GM18520 (cell line): ENCODE results near the gene LINGO4.

ENCODE experiments used
- ATAC-seq: cut with Tn5 transposase; IDR thresholded peaks from one replicate; pipeline ENCODE4 v1.9.1; 2021; ENCODE audit not compliant: unreplicated experiment

The LINGO4 gene, protein sequence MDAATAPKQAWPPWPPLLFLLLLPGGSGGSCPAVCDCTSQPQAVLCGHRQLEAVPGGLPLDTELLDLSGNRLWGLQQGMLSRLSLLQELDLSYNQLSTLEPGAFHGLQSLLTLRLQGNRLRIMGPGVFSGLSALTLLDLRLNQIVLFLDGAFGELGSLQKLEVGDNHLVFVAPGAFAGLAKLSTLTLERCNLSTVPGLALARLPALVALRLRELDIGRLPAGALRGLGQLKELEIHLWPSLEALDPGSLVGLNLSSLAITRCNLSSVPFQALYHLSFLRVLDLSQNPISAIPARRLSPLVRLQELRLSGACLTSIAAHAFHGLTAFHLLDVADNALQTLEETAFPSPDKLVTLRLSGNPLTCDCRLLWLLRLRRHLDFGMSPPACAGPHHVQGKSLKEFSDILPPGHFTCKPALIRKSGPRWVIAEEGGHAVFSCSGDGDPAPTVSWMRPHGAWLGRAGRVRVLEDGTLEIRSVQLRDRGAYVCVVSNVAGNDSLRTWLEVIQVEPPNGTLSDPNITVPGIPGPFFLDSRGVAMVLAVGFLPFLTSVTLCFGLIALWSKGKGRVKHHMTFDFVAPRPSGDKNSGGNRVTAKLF

DNA sequence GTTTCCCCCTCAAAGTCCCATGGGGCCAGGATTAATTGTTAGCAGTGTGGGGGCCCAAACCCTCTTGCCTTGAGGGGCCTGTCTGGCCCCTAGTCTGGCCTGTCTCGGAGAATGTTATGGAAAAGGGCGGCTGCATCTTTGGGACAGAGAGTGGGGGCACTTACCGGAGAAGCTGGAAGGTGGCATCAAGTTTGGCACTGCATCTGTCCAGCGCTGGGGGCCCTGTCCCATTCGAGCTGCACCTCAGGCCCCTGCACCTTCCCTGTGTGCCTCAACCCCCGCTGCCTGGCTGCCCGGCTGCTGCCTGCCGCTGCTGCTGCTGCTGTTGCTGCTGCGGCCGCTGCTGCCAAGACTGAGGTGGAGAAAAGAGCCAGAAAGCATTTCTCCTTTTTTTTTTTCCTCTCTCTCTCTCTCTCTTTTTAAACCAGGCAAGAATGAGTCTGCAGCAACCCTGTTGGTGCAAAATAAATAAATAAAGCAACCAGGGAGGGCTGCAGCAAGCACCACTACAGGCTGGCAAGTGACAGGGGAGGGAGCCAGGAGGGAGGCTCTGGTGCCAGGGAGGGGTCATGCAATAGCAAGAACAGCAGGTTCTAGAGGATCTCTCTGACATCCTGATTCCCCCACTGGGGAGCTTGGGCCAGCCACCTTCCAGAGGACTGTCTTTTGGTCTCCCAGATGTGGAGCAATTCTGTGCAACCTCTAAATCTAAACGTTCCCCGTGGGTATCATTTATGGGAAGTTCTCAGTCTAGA lies at the start of gene LINGO4:
Gene LINGO4 (minus strand): TSS at position 354 of the 755 bp plus-strand sequence. CDS start 2,715 bp downstream, outside the sequence.
- ATAC-seq = no peak

DNA sequence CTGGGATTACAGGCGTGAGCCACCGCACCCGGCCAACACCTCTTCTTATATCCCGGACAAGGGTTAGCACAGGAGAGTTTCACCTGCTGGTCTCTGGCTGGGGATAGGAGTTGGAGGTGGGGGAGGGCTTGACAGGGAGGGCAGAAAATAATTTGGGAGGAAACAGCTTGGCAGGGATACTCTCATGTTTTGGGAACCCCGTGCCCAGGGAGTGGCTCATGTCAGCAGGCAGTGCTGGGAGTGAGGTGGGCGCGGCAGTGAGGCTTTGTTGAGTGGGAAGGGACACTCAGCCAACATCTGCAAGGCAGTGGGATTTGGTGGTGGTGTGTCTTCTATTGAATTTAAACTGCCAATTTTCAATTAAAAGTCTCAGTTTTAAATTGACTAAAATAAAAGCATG lies 49.4 kb upstream of the LINGO4 start:
- no peak for ATAC-seq

DNA sequence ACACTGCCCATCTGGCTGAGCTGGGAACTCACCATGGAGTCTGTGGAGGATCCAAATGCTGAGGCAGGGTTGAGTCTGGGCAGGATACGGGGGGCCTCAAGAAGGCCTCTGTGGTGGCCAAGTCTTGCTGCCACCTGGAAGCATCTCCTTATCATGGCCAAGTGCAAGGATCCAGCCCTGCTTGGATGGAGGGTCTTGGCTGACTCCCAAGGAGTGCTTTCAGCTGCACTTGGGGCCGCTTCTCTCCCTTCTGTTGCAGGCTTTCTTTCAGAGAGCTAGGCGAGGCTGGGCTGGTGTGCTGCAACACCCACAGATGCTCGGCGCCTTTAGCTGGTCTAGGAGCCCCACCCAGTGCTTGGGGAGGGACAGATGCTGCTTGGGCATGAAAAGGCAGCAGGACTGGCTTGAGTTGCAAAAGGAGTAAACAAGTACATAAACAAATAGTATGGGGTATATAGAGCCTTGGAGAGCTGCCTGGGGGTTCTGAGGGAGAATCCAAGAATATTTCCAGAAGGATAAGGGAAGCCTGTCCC lies 48.3 kb upstream of the LINGO4 start, which contains the start of gene THEM5:
Gene THEM5 (minus strand): TSS at position 302 of the 533 bp plus-strand sequence. CDS start 147 bp downstream, at position 155.
- no peak for ATAC-seq

DNA sequence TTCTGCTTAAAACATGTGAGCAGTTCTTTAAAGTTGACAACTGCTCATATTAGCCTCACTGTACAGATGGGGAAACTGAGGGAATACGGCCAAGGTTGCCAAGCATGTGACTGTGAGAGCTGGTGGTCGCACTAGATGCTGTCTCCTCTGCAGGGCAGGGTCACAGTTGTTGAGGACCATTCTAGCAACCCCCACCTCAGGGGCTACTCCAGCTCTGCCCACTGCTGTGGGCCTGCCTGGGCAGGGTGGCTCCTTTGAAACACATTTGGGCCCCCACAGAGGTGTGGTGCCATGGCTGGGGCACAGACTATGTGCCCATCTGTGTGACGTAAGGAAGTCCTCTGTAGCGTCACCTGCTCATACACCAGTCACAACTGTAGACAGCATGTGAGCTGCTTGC lies 47.5 kb upstream of the LINGO4 start:
- no peak for ATAC-seq

DNA sequence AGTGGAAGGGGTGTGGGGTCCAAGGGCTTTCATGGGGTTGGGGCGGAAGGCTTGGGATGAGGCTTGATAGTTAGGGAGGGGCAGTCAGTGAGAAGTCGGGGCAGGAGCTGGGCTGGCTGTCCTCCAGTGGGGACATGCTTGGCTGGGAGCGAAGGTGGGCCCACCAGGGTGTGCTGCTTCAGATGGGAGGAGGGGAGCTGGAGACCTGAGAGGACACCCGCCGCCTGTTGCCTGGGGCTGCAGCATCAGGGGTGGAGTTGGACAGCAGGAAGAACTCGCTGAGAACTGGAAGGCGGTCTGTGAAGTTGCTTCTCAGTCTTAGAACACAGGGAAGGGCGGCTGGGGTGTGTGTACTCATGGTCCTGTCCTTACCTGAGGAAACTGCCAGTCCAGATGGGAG lies 46.7 kb upstream of the LINGO4 start:
- no peak for ATAC-seq

DNA sequence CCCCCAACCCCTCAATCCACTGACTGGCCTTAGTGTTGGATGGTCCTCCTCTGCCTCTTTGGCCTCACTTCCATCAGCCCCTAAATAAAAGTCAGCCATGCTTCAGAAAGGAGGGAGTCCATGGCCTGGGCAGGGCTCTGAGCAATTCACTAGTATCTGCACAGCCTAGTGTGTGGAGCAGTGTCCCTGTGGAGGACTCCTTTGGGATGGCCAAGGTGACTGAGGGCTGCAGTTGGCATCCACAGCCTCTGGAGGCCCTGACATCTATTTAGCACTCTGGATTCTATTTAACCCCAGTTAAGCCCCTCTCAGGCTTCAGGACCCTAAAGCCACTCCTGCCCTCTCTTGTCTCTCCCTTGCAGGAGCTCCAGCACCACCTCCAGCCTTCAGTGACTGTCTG lies 44.7 kb upstream of the LINGO4 start:
- ATAC-seq = no peak

DNA sequence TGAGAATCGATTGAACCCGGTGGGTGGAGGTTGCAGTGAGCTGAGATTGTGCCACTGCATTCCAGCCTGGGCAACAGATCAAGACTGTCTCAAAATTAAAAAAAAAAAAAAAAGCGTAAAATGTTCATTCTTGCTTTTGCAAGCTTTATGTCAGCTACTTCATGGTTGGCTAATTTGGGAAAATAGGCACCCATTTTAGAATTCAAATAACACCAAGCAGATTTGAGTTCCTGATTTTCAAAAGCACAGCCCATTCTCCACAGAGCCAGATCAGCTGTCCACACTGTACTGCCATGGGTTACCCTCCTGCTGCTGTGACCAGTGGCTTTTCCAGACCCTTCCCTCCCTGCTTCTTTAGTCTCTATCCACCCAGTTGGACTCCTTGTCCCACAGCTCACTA lies 43.9 kb upstream of the LINGO4 start:
- no peak for ATAC-seq

DNA sequence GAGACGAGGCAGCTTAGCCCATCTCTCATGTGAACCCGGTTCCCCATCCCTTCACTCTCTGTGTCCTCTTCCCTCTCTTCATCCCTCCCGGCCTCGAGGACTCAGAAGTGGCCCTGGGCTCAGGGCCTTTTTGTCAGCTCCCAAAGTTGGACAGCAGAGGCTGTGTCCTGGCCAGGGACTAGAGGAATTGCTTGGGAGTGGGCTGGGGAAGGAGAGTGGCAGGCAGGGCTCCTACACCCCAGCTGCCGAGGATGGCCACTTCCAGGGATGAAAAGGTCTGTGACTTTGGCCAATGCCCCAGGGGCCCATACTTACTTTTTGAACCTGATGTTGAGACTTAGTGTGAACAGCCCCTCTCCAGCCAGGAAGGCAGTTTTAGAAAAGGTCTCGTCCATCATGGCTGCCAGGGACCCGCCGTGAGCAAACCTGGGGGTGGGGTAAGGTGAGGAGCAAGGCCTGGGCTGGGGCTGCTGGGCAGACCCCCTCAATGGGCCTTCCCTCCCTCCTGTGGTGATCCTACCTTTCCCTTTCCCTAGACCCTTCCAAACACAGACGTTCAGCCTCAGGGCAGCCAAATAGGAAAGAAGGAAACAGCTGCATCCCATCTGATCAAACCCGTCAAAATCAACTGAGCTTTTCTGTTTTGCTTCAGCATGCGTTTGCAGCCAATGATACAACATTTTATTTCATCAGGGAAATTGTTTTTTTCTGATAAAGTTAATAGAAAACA lies 42.8 kb upstream of the LINGO4 start:
- no peak for ATAC-seq

DNA sequence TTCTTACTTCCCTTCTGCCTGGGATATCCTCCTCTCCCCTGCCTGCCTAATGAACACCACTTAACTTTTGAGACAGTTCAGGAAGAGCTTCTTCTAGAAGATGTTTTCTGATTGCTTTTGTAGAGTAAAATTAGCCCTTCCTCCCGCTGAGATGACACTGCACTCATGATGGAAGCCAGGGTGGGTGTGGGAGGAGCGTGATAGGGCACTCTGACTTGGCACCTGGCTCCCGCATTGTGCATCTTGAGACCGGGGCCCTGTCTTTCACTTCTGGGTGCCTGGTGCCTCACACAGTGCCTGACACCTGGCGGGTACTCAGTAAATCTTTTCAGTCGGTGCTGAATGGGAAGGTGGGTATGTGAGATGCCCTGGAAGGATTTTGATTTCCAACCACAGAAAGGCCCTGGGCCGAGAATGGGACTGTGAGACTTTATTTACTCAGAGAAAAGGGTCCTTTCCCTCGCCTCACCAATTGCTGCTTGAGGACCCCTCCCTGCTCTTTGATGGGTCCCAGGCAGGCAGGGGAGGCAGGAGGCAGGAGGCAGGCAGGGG lies 41.5 kb upstream of the LINGO4 start:
- ATAC-seq = no peak

DNA sequence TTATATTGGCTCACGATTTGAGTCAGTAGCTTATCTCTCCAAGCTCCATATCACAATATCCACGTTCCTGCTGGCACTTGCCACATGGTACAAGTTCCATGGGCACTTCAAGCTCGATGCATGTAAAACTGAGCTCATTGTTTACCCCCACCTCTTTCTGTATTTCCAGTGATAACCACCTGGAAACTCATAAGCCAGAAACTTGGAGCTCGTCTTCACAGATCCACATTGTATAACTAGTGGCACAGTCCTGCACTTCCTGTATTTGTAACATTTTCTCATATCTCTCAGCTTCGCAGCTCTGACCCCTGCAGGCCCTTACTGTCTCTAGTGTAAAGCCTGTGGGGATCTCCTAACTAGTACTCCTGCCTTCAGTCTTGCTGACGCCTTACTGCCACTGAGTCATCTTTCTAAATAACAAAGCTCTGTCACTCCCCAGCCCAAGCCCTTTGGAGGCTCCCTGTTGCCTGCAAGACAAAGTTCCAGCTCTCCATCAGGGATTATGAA lies 40.9 kb upstream of the LINGO4 start:
- no peak for ATAC-seq

DNA sequence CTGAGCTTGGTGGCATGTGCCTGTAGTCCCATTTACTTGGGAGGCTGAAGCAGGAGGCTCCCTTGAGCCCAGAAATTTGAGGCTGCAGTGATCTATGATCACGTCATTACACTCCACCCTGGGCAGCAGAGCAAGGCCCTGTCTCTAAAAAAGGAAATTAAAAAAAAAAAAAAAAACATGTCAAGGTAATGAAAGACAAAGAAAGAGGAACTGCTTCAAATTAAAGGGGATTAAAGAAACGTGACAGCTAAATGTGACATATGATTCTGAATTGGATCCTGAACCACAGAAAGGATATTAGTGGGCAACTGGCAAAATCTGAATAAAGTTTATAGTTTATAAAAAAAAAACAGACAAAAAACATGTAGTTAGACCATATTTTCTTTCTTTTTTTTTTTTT lies 38.2 kb upstream of the LINGO4 start:
- ATAC-seq = no peak

DNA sequence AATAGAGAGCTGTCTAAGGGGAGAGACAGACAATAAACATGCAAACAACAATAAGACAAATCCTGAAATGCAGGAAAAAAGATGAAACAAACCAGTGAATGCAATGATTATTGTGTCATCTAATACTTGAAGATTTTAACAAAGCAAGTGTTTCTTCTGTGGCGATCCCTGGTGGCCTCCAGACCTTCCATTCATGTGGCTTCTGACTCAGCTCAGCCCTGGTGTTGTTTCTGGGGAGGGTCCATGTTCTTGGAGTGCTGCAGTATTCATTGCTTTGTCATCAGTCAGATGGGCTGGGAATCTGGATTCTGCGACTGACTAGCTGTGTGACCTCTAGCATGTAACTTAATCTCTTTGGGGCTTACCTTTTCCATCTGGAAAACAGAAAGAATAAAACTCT lies 35.9 kb upstream of the LINGO4 start:
- ATAC-seq = no peak

DNA sequence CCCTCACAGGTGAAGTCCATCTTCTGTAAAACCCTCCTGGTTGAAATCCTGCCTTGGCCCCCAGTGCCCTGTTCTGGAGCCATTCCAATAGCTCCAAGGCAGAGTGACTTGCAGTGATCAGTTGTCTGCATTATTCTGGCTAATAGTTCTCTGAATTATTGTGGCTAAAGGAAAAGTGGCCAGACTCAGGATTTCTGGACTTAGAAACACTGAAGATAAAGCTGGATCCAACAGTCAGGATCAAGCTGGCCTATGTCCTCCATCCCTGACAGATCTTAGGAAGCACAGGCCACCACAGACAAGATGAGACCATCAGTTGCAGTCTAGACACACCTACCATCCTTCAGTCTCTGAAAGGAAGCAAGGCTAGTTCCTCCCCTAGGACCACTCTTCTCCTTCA lies 35.2 kb upstream of the LINGO4 start:
- no peak for ATAC-seq

DNA sequence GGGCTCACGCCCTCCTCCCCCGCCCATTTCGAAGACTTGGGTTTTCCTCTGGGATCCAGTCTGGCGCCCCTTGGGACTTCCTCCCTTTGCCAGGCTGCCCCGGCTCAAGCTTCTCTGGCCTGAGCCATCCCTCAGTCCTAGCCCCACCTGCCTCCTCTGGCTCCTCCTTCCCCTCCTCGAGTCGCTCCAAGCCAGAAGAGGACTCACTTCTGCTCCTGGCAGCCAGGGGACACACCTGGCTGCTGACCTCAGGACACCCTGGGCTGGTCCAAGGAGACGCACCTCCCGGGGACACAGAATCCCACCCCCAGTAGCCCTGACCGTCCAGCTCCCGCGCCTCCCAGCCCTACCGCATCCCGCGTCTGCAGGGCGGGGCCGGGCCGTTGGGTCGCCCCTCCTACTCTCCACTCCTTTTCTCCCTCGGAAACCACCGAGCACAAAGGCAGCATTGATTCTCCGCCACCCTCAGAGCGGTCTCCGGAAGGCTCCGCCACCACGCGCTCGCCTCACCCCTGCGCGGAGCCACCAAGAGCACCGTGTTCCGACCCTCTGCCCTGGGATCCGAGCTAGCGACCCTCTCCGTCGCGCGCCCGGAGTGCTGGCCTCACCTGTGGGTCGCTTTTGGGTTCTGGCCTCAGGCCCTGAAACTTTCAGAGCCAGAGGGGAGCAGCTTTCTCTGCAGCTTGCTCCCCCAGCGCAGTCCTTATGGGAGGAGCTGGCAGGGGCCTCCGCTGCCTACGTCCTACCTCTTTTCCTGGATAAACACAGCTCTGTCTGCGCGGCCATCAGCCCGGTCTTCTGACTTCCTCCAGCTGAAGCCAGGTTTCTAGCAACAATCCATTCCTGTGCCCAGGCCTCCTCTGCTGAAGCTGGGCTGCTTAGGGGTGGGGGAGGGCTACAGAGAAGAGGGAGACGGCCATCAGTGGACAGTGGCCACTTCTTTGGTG lies 34.5 kb upstream of the LINGO4 start, which contains the start of gene C2CD4D:
Gene C2CD4D (minus strand): TSS at position 364 of the 947 bp plus-strand sequence. CDS start 831 bp downstream, outside the sequence.
- ATAC-seq = no peak

DNA sequence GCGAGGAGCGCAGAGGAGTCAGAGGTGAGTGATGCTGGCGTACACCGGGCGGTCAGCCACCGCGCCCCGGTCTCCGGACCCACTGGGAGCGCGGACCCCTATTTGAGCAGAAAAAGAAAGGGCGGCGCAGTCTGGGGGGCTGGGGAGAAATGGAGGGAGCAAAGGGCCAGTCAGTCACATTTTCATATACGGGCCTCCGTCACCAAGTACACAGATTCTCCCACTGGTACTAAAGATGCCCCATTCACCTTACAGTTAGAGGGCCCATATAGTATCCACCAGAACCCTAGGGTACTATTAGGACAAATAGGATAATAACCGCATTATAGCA lies 33.8 kb upstream of the LINGO4 start:
- no peak for ATAC-seq

DNA sequence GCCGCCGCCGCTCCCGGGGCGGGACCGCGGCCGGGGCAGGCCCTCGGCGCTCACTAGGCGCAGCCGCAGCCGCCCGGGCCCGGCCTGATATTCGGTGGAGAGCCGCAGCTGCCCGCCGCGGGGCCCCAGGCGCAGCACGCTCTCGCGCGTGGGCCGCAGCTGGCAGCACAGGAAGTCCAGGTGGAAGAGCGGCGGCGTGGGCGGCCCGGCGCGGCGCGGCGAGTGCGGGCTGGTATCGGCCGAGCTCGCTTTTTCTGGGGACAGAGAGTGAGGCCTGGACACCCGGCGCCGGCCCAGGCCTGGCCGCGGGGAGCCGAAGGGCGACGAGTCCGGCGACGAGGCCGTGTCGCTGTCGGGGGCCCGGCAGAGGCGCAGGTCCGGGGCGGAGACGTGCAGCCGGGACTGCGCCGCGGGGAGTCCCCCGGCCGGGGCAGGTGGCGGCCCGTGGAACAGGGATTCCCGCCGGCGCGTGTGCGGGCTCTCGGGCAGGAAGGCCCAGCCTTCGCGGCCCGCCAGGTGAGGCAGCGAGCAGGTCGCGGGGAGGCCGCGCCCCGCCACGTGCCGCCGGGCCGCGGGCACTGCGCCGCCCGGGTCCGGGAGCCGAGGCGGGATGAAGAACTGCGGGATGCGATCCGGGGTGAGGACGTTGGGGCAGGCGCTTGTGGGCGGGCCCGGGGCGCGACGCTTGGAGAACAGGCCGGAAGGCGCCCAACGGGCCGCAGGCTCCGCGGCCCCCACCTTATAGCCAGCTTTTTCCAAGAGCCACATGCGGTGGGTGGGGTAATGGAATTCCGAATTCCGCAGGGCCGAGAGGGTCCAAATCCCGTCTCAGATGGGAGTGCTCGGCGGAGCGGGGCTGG lies 33.2 kb upstream of the LINGO4 start:
- ATAC-seq = no peak

DNA sequence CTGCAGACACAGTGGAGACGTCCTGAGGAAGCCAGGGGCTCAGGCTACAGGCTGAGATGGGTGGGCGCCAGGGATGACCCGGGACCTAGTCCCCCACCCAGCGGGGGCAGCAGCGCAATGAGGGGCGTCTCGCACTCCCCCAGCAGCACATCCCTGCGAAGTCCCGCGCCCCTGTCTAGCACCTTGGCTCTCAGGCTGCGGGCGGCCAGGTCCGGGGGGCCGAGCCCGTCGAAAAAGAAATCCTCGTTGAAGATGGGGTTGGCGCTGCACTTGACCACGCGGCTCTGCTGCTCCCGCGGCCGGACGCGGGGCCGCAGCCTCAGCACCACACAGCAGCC lies 32.6 kb upstream of the LINGO4 start:
- ATAC-seq = no peak

DNA sequence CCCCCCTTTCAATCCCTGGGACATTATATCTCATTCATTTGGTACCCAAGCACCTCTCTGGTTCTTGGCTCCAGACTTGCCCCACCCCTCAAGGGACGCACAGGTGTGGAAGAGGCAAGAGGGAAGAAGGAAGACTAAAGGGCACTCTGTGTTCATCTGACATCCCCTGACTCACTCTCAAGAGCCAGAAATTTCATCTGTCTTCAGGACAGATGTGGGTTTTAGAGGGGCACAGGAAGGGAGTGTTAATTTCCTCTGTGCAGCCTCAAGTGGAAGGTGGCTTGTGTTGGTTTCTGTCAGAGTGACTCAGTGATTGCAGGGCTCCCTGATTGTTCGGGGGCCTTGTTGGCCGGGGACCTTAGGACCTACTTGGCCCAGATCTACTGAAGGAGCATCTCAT lies 32.0 kb upstream of the LINGO4 start:
- ATAC-seq = no peak
